IMR-90 (cell line): ENCODE results near the gene CALM1. TPM values are rescaled to one million over a fixed set of nuclear protein-coding genes. Genes with fewer than 3 reads are reported as not detected.

Experiments used
- ATAC-seq: fragments of 200-7000 bp; cut with Tn5 transposase; 2 replicates; pipeline ENCODE4 v1.9.1; 2020; ENCODE audit warnings: low read depth, mild to moderate bottlenecking, moderate library complexity
- BruUV-seq: library from RNA; stranded (reverse); fragments of 400-500 nt; replicated peaks from 2 replicates; lab custom pipeline; 2021; lab: Mats Ljungman, UMichigan
- CTCF ChIA-PET: fragments of 300-600 bp; formaldehyde crosslinking; extraction: SDS; loops from one replicate; lab custom pipeline; 2021; ENCODE audit warnings: antibody characterized with exemption; lab: Yijun Ruan, JAX
- POLR2A ChIA-PET: fragments of 300-600 bp; sonication (Branson Sonifier 250); formaldehyde crosslinking; loops from one replicate; lab custom pipeline; 2022; ENCODE audit warnings: antibody characterized with exemption; ENCODE audit not compliant: unreplicated experiment; lab: Charles Lee
- DNase-seq: peaks from one replicate; pipeline ENCODE4 v3.0.0; 2013
- H2AFZ ChIP-seq: replicated peaks from 2 replicates; pipeline ENCODE3; 2013; ENCODE audit warnings: low read length, mild to moderate bottlenecking; ENCODE audit not compliant: poor library complexity
- H2AK5ac ChIP-seq: 2 replicates; pipeline ENCODE4 v1.6.1; 2013; ENCODE audit warnings: low read depth, low read length, inconsistent platforms
- H2AK9ac ChIP-seq: replicated peaks from 2 replicates; pipeline ENCODE3; 2013; ENCODE audit warnings: mild to moderate bottlenecking, low read depth, low read length, moderate library complexity; ENCODE audit not compliant: poor library complexity
- H2BK120ac ChIP-seq: 2 replicates; pipeline ENCODE4 v1.6.1; 2013; ENCODE audit warnings: low read depth, low read length, inconsistent platforms
- H2BK15ac ChIP-seq: 3 replicates; pipeline ENCODE4 v1.6.1; 2013; ENCODE audit warnings: low read depth, low read length, inconsistent platforms
- H2BK20ac ChIP-seq: 2 replicates; pipeline ENCODE4 v1.6.1; 2013; ENCODE audit warnings: low read depth, mild to moderate bottlenecking, inconsistent platforms, low read length, moderate library complexity
- H2BK5ac ChIP-seq: 2 replicates; pipeline ENCODE4 v1.6.1; 2013; ENCODE audit warnings: mild to moderate bottlenecking, low read depth, low read length, inconsistent platforms; ENCODE audit not compliant: poor library complexity, severe bottlenecking
- H3K14ac ChIP-seq: replicated peaks from 2 replicates; pipeline ENCODE4 v1.6.1; 2013; ENCODE audit warnings: low read depth, low read length, inconsistent platforms
- H3K18ac ChIP-seq: 2 replicates; pipeline ENCODE4 v1.6.1; 2013; ENCODE audit warnings: low read depth, low read length, control low read depth
- H3K23ac ChIP-seq: 2 replicates; pipeline ENCODE4 v1.6.1; 2013; ENCODE audit warnings: low read depth, low read length, inconsistent platforms
- H3K27ac ChIP-seq: 2 replicates; pipeline ENCODE4 v1.5.1; 2013; ENCODE audit warnings: mild to moderate bottlenecking, control low read depth, low read length; ENCODE audit not compliant: insufficient read depth
- H3K27me3 ChIP-seq: 2 replicates; pipeline ENCODE4 v1.6.1; 2013; ENCODE audit warnings: low read length; ENCODE audit not compliant: control insufficient read depth, insufficient read depth
- H3K36me3 ChIP-seq: 2 replicates; pipeline ENCODE4 v1.6.1; 2013; ENCODE audit warnings: low read length, mixed read lengths; ENCODE audit not compliant: control insufficient read depth, insufficient read depth
- H3K4ac ChIP-seq: 2 replicates; pipeline ENCODE4 v1.6.1; 2013; ENCODE audit warnings: low read depth, low read length, inconsistent platforms
- H3K4me1 ChIP-seq: 2 replicates; pipeline ENCODE4 v1.6.1; 2013; ENCODE audit warnings: low read length, mixed read lengths; ENCODE audit not compliant: control insufficient read depth, insufficient read depth
- H3K4me2 ChIP-seq: 2 replicates; pipeline ENCODE4 v1.6.1; 2013; ENCODE audit warnings: low read depth, mild to moderate bottlenecking, control low read depth, low read length, moderate library complexity
- H3K4me3 ChIP-seq: 2 replicates; pipeline ENCODE4 v1.5.1; 2013; ENCODE audit warnings: low read depth, mild to moderate bottlenecking, control low read depth, low read length, moderate library complexity; ENCODE audit not compliant: insufficient read depth
- H3K56ac ChIP-seq: 2 replicates; pipeline ENCODE4 v1.6.1; 2013; ENCODE audit warnings: low read length, inconsistent platforms; ENCODE audit not compliant: insufficient read depth; ENCODE audit errors: extremely low read depth
- H3K79me1 ChIP-seq, 2 experiments: 2 replicates each; pipeline ENCODE4 v1.6.1; 2013; ENCODE audit warnings: low read length in 2 of 2, inconsistent platforms in 1 of 2, low read depth in 1 of 2
- H3K9ac ChIP-seq: 2 replicates; pipeline ENCODE4 v1.6.1; 2013; ENCODE audit warnings: low read depth, low read length, control low read depth
- H3K9me1 ChIP-seq: 2 replicates; pipeline ENCODE4 v1.6.1; 2013; ENCODE audit warnings: low read length, inconsistent platforms; ENCODE audit not compliant: insufficient read depth
- H3K9me3 ChIP-seq: 2 replicates; pipeline ENCODE4 v1.6.1; 2013; ENCODE audit warnings: low read length; ENCODE audit not compliant: control insufficient read depth, insufficient read depth
- H4K20me1 ChIP-seq: 2 replicates; pipeline ENCODE4 v1.6.1; 2013; ENCODE audit warnings: low read length, inconsistent platforms; ENCODE audit not compliant: insufficient read depth
- H4K5ac ChIP-seq: 2 replicates; pipeline ENCODE4 v1.6.1; 2013; ENCODE audit warnings: mild to moderate bottlenecking, low read depth, low read length, control low read depth
- H4K8ac ChIP-seq, 2 experiments: 2 replicates each; pipeline ENCODE4 v1.6.1; 2013; ENCODE audit warnings: low read depth in 2 of 2, low read length in 2 of 2, control low read depth in 1 of 2, inconsistent platforms in 1 of 2
- H4K91ac ChIP-seq: 2 replicates; pipeline ENCODE4 v1.6.1; 2013; ENCODE audit warnings: low read depth, low read length, inconsistent platforms; ENCODE audit not compliant: insufficient read depth
- CEBPB ChIP-seq: IDR thresholded peaks from 2 replicates; pipeline ENCODE4 v1.6.1; 2012; ENCODE audit warnings: low read depth, low read length, improper control_type of control experiment
- CHD1 ChIP-seq: IDR thresholded peaks from 2 replicates; pipeline ENCODE4 v1.6.1; 2012; ENCODE audit warnings: low read depth, low read length, improper control_type of control experiment
- FOS ChIP-seq: fragments of 150-350 bp; IDR thresholded peaks from 2 replicates; pipeline ENCODE4 v1.6.1; 2016; ENCODE audit warnings: low read depth, low read length
- MAZ ChIP-seq: IDR thresholded peaks from 2 replicates; pipeline ENCODE4 v1.6.1; 2012; ENCODE audit warnings: low read depth, mild to moderate bottlenecking, low read length, improper control_type of control experiment, moderate library complexity, borderline replicate concordance
- MXI1 ChIP-seq: IDR thresholded peaks from 2 replicates; pipeline ENCODE4 v1.6.1; 2012; ENCODE audit warnings: low read depth, mild to moderate bottlenecking, low read length, moderate library complexity, borderline replicate concordance
- NFE2L2 ChIP-seq: fragments of 150-350 bp; IDR thresholded peaks from 2 replicates; pipeline ENCODE4 v1.6.1; 2016; ENCODE audit warnings: low read depth, mild to moderate bottlenecking, low read length
- POLR2A ChIP-seq: IDR thresholded peaks from 2 replicates; pipeline ENCODE4 v1.6.1; 2012; ENCODE audit warnings: mild to moderate bottlenecking, low read depth, low read length
- RAD21 ChIP-seq: IDR thresholded peaks from 2 replicates; pipeline ENCODE4 v1.6.1; 2012; ENCODE audit warnings: low read length, improper control_type of control experiment
- SMC3 ChIP-seq: fragments of 150-350 bp; IDR thresholded peaks from 2 replicates; pipeline ENCODE4 v1.6.1; 2016; ENCODE audit warnings: low read depth, mild to moderate bottlenecking, antibody characterized with exemption, low read length, moderate library complexity
- WGBS, 2 experiments: methylation state at CpG; one replicate each; pipeline versions ENCODE4 v1.1.5 to v1.1.7; 2013; ENCODE audit warnings: missing lambda C conversion rate in 2 of 2; ENCODE audit not compliant: insufficient read length in 1 of 2; ENCODE audit errors: extremely low coverage in 2 of 2; 5-methylcytosine and 5-hydroxymethylcytosine counted together
- dilution Hi-C: fragments of 300-500 bp; cut with HindIII; formaldehyde crosslinking; loops from one replicate; pipeline ENCODE4 v1.14.3; 2018; ENCODE audit warnings: low sequenced_read_pairs; ENCODE audit not compliant: unreplicated experiment
- in situ Hi-C: fragments of 300-500 bp; cut with MboI; formaldehyde crosslinking; loops from 3 replicates; pipeline ENCODE4 v1.14.3; 2019; ENCODE audit warnings: low sequenced_read_pairs, inconsistent platforms, mixed read lengths
- intact Hi-C: fragments of 100-400 bp; cut with micrococcal nuclease; formaldehyde crosslinking; loops from 2 replicates; pipeline ENCODE4 v1.10.0; 2022
- polyA plus RNA-seq, 3 experiments: library from polyadenylated mRNA; depleted of rRNA; stranded (reverse); fragments of >200 nt; gene quantifications; 2 replicates each; pipeline ENCODE4 v1.2.3, GENCODE V29; 2012; ENCODE audit warnings: low replicate concordance in 1 of 3
- total RNA-seq: library from RNA; depleted of rRNA; stranded (reverse); fragments of >200 nt; gene quantifications from 2 replicates; pipeline ENCODE4 v1.2.3, GENCODE V29; 2012
- TF ChIP-seq, protein P1 (sequence below): conservative IDR thresholded peaks from 2 replicates; pipeline ENCODE4 v1.5.1; 2012; ENCODE audit warnings: mild to moderate bottlenecking, low read depth, low read length, improper control_type of control experiment
- TF ChIP-seq, protein P2 (sequence below): fragments of 150-350 bp; IDR thresholded peaks from 2 replicates; pipeline ENCODE4 v1.6.1; 2016; ENCODE audit warnings: low read depth, mild to moderate bottlenecking, low read length, moderate library complexity, borderline replicate concordance

Gene CALM1
- total and polyA plus RNA-seq, 2 of the 4 experiments (the other 2 are of a cell fraction): 72.9 to 188 TPM

DNA sequence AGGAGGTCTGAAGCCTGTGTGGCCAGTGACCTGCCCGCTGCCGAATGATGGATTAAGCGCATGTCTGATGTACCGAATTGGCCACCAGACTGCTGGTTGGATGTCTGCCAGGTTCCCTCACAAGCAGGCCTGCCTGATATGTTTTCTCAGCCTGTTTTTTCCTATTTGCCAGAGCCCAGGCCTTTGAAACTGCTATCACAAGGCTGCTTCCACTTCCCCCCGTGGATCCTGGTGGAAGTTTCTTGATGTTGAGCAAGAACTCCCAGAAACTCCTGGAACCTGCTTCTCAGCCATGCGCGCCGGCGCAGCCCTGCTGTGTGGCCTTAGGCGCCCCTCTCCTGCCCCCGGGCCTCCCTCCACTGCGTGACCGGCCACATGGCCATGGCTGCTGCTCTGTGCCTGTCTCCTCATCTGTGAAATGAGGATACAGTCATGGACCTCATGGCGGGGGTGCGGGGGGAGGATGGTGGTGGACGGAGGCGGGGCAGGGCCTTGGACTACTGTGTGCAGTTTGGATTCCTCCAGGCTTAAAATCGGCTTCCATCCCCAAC lies 56.6 kb downstream of the CALM1 start:
- Histone ChIP-seq H2AK9ac (no peak overlapping the region), H4K20me1 (no peaks in the 10 kb centered on the region), H4K91ac (no peak overlapping the region), H3K18ac (no peak overlapping the region), H2BK5ac (no peak overlapping the region), H3K4me2 (no peak overlapping the region), H3K23ac (no peak overlapping the region), H2AK5ac (no peak overlapping the region), H3K27ac (no peak overlapping the region), H3K36me3 (no peaks in the 10 kb centered on the region), H4K8ac (no peak overlapping the region), H3K56ac (no peak overlapping the region), H4K5ac (no peak overlapping the region), H3K4ac (no peak overlapping the region), H3K4me1 (no peaks in the 10 kb centered on the region), H2AFZ (no peak overlapping the region), H3K79me1 (no peaks in the 10 kb centered on the region), H3K4me3 (no peak overlapping the region), H3K27me3 (peaks cover 26% of the 10 kb centered on the region), H3K9me1 (no peaks in the 10 kb centered on the region), H3K14ac (no peak overlapping the region), H3K9me3 (no peaks in the 10 kb centered on the region), H2BK15ac (no peak overlapping the region), H3K9ac (no peak overlapping the region), H2BK20ac (no peak overlapping the region), H2BK120ac (no peak overlapping the region)
- in situ Hi-C loops: no loop called here
- CTCF ChIA-PET: no interaction called here
- BruUV-seq: no TSS peak
- intact Hi-C loops: no loop called here
- DNase-seq (no peak), ATAC-seq (no peak)
- TF ChIP-seq POLR2A (no peak), SMC3 (no peak), CHD1 (no peak), MAZ (no peak), RAD21 (no peak), MXI1 (no peak), FOS (no peak), NFE2L2 (no peak), CEBPB (no peak)
- TF ChIP-seq, protein P1, sequence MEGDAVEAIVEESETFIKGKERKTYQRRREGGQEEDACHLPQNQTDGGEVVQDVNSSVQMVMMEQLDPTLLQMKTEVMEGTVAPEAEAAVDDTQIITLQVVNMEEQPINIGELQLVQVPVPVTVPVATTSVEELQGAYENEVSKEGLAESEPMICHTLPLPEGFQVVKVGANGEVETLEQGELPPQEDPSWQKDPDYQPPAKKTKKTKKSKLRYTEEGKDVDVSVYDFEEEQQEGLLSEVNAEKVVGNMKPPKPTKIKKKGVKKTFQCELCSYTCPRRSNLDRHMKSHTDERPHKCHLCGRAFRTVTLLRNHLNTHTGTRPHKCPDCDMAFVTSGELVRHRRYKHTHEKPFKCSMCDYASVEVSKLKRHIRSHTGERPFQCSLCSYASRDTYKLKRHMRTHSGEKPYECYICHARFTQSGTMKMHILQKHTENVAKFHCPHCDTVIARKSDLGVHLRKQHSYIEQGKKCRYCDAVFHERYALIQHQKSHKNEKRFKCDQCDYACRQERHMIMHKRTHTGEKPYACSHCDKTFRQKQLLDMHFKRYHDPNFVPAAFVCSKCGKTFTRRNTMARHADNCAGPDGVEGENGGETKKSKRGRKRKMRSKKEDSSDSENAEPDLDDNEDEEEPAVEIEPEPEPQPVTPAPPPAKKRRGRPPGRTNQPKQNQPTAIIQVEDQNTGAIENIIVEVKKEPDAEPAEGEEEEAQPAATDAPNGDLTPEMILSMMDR: no peak
- TF ChIP-seq, protein P2, sequence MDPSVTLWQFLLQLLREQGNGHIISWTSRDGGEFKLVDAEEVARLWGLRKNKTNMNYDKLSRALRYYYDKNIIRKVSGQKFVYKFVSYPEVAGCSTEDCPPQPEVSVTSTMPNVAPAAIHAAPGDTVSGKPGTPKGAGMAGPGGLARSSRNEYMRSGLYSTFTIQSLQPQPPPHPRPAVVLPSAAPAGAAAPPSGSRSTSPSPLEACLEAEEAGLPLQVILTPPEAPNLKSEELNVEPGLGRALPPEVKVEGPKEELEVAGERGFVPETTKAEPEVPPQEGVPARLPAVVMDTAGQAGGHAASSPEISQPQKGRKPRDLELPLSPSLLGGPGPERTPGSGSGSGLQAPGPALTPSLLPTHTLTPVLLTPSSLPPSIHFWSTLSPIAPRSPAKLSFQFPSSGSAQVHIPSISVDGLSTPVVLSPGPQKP: no peak
- WGBS, 2 experiments: 51% methylated on average over 2 of the region's 18 CpGs; no CpG with 5 or more reads in 1 of the 2 experiments
- dilution Hi-C loops: no loop called here
- POLR2A ChIA-PET: no interaction called here
